Measurements from ENCODE around the gene SLC41A2. TPM values are rescaled to one million over a fixed set of nuclear protein-coding genes. Genes with fewer than 3 reads are reported as not detected.

Gene SLC41A2
- polyA plus RNA-seq, 1 donor (not counting 4 experiments of a cell fraction or from before 2014, with no cell fraction given): 1.2 TPM

GRCh38 chr12:104953323-104953722, 4.8 kb downstream of the SLC41A2 start:
- Histone ChIP-seq H3K9me1 (ENCODE audit: control insufficient read depth, extremely low read depth, insufficient read depth, low read length) (no peaks in the 10 kb centered on the region), H3K27ac (ENCODE audit: control insufficient read depth, insufficient read depth, low read length) (no peak overlapping the region), H3K4me1 (ENCODE audit: control insufficient read depth, extremely low read depth, insufficient read depth, low read length) (peaks cover 3% of the 10 kb centered on the region), H3K4me3 (ENCODE audit: control insufficient read depth in 2 of 3, extremely low read depth in 1 of 3, insufficient read depth in 2 of 3, low read depth in 1 of 3, low read length in 3 of 3) (no peak overlapping the region), H4K20me1 (ENCODE audit: control insufficient read depth, extremely low read depth, insufficient read depth, low read length) (no peaks in the 10 kb centered on the region), H3K4me2 (ENCODE audit: control insufficient read depth, extremely low read depth, insufficient read depth, low read depth, low read length) (no peak overlapping the region), H3K9ac (ENCODE audit: control insufficient read depth, extremely low read depth, insufficient read depth, low read length) (no peak overlapping the region), H3K9me3 (ENCODE audit: control insufficient read depth, low read depth, low read length) (no peaks in the 10 kb centered on the region), H3K27me3 (ENCODE audit: control insufficient read depth, extremely low read depth, insufficient read depth, low read length) (no peaks in the 10 kb centered on the region), H2AFZ (ENCODE audit: control insufficient read depth, low read length) (peak overlapping the region; percentile 54), H3K79me2 (ENCODE audit: control insufficient read depth, insufficient read depth, low read length) (no peaks in the 10 kb centered on the region), H3K36me3 (ENCODE audit: control insufficient read depth in 2 of 2, extremely low read depth in 1 of 2, insufficient read depth in 2 of 2, low read length in 2 of 2) (no peaks in the 10 kb centered on the region)
- dilution Hi-C loops (cut with MboI; ENCODE audit: extremely low pct_ligation_motif_present, low sequenced_read_pairs): no loop called here
- DNase-seq (ENCODE audit: low read depth, low spot score) (no peak), FAIRE-seq (no peak)
- no peak for TF ChIP-seq EZH2 (IDR thresholded peaks at IDR 0.05; ENCODE audit: low read length)

GRCh38 chr12:104952816-104953215, 5.3 kb downstream of the SLC41A2 start:
- H3K4me2 ChIP-seq (ENCODE audit: control insufficient read depth, extremely low read depth, insufficient read depth, low read depth, low read length): no peak overlapping the region
- dilution Hi-C loops (cut with MboI; ENCODE audit: extremely low pct_ligation_motif_present, low sequenced_read_pairs): no loop called here

More at GRCh38 chr12:104952816-104953215, 5.3 kb downstream of the SLC41A2 start:
- no peaks in the 10 kb centered on the region for H3K9me3 ChIP-seq (ENCODE audit: control insufficient read depth, low read depth, low read length)
- no peaks in the 10 kb centered on the region for H3K79me2 ChIP-seq (ENCODE audit: control insufficient read depth, insufficient read depth, low read length)
- H3K27ac ChIP-seq (ENCODE audit: control insufficient read depth, insufficient read depth, low read length): no peak overlapping the region
- no peak overlapping the region for H3K9ac ChIP-seq (ENCODE audit: control insufficient read depth, extremely low read depth, insufficient read depth, low read length)
- H3K4me1 ChIP-seq (ENCODE audit: control insufficient read depth, extremely low read depth, insufficient read depth, low read length): peaks cover 3% of the 10 kb centered on the region
- H3K9me1 ChIP-seq (ENCODE audit: control insufficient read depth, extremely low read depth, insufficient read depth, low read length): no peaks in the 10 kb centered on the region
- no peaks in the 10 kb centered on the region for H3K27me3 ChIP-seq (ENCODE audit: control insufficient read depth, extremely low read depth, insufficient read depth, low read length)
- no peaks in the 10 kb centered on the region for H3K36me3 ChIP-seq (ENCODE audit: control insufficient read depth in 2 of 2, extremely low read depth in 1 of 2, insufficient read depth in 2 of 2, low read length in 2 of 2)
- FAIRE-seq: no peak
- no peak overlapping the region for H3K4me3 ChIP-seq (ENCODE audit: control insufficient read depth in 2 of 3, extremely low read depth in 1 of 3, insufficient read depth in 2 of 3, low read depth in 1 of 3, low read length in 3 of 3)
- H4K20me1 ChIP-seq (ENCODE audit: control insufficient read depth, extremely low read depth, insufficient read depth, low read length): no peaks in the 10 kb centered on the region
- TF ChIP-seq CTCF (optimal IDR thresholded peaks at IDR 0.05 in 1 of 3, IDR thresholded peaks at IDR 0.05 in 1 of 3, conservative IDR thresholded peaks at IDR 0.05 in 1 of 3; ENCODE audit: extremely low read depth in 1 of 3, insufficient read depth in 2 of 3, low read length in 3 of 3) (no peak), EZH2 (IDR thresholded peaks at IDR 0.05; ENCODE audit: low read length) (no peak)
- no peak for DNase-seq (ENCODE audit: low read depth, low spot score)
- H2AFZ ChIP-seq (ENCODE audit: control insufficient read depth, low read length): no peak overlapping the region

All from keratinocyte (primary cell).